B cell (primary cell): ENCODE data around the gene PHACTR1.

Experiments used
- CTCF ChIP-seq: fragments of 200-600 bp; IDR thresholded peaks from one replicate; pipeline ENCODE4 v1.8.0; 2022; ENCODE audit warnings: antibody characterized with exemption, mild to moderate bottlenecking
- EZH2 ChIP-seq: IDR thresholded peaks from 2 replicates; pipeline ENCODE4 v1.6.1; 2012; ENCODE audit warnings: borderline replicate concordance, low read depth, mild to moderate bottlenecking, moderate library complexity, low read length; ENCODE audit not compliant: insufficient read depth, poor library complexity, severe bottlenecking

- TF ChIP-seq CTCF (peak; percentile 60), EZH2 (no peak)
Observed at GRCh38 chr6:12911427-12911826, 194.9 kb downstream of the PHACTR1 start.
